ENCODE results near the gene ANAPC4.

ANAPC4 gene

DNA sequence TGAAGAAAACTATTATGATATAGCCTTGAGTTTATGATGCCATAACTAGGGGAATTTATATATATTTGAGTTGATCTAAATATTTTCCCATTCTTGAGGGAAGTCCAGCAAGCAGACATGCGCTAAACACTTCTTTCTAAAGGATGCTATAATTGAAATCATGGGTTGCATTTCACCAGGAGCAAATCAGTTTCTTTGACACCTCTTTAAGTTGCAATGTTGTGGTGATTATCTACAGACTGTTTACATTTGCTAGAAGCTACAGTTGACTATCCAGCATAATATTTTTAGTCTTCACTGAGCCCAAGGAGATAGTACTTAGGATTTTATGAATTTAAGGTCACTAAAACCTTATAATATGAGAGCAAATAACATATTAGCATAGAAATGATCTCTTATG is 43.9 kb downstream of the ANAPC4 start:
- no peak for TF ChIP-seq POLR2A (IDR thresholded peaks at IDR 0.05; ENCODE audit: low read depth, low read length)
- no peak for TF ChIP-seq POLR2AphosphoS5 (IDR thresholded peaks at IDR 0.05; ENCODE audit: low read depth, low read length)
- no peak for TF ChIP-seq TAF1 (IDR thresholded peaks at IDR 0.05; ENCODE audit: borderline replicate concordance, low read depth, low read length)
- DNase-seq (ENCODE audit: insufficient read length) (no peak), FAIRE-seq (no peak)

DNA sequence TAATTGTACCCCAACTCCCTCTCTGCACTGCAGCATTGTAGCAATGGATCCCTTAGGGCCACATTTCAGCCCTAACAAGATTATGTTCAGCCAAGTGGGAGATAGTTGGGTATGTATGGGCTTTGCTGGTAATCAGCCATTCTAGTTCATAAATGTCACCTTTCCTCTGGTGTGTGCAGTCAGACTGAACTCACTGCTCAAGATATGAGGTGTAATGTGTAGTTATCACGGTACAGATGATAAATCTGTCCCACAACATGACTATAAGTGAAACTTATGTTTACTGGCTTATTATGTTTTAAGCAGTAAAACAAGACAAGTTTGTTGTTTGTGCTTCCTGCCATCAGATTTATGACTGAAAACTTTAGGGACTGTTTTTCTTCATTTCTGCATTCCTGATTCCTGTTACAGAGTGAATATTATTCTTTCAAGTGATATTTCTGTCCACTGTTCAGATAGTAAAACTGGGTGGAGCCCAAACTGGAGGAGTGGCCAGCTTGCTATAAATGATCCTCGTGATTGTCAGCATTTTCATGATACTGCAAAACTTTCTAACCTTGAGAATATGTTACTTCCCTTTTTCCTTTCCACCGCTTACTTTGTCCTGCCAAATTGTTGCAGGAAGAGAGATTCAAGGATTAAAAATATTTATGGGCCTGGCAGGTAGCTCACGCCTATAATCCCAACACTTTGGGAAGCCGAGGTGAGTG is 44.9 kb downstream of the ANAPC4 start:
- DNase-seq (ENCODE audit: insufficient read length): no peak
- no peak for TF ChIP-seq POLR2A (IDR thresholded peaks at IDR 0.05; ENCODE audit: low read depth, low read length)
- no peak for TF ChIP-seq TAF1 (IDR thresholded peaks at IDR 0.05; ENCODE audit: borderline replicate concordance, low read depth, low read length)
- no peak for TF ChIP-seq POLR2AphosphoS5 (IDR thresholded peaks at IDR 0.05; ENCODE audit: low read depth, low read length)
- peak; percentile 81 for FAIRE-seq

DNA sequence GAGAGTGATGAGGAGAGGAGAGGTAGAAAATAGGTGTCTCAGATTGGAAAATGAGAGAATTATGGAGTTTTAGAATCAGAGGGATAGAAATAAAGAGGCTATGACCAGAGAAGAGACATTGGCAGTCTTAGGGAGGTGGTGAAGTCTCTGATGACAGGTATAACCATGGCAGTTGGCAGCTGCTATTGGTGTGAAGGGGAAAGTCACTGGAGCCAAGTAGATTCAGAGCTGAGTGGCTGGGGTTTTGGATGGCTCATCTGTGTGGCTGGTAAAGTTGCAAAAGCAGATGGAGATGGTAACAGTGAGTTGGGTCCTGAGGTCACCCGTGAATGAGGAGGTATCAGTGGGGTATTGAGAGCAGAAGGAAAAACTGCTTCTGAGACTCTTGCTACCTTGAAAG is 46.5 kb downstream of the ANAPC4 start:
- TF ChIP-seq POLR2A (IDR thresholded peaks at IDR 0.05; ENCODE audit: low read depth, low read length) (no peak), TAF1 (IDR thresholded peaks at IDR 0.05; ENCODE audit: borderline replicate concordance, low read depth, low read length) (no peak), POLR2AphosphoS5 (IDR thresholded peaks at IDR 0.05; ENCODE audit: low read depth, low read length) (no peak)
- peak; percentile 5 for FAIRE-seq
- DNase-seq (ENCODE audit: insufficient read length): no peak

DNA sequence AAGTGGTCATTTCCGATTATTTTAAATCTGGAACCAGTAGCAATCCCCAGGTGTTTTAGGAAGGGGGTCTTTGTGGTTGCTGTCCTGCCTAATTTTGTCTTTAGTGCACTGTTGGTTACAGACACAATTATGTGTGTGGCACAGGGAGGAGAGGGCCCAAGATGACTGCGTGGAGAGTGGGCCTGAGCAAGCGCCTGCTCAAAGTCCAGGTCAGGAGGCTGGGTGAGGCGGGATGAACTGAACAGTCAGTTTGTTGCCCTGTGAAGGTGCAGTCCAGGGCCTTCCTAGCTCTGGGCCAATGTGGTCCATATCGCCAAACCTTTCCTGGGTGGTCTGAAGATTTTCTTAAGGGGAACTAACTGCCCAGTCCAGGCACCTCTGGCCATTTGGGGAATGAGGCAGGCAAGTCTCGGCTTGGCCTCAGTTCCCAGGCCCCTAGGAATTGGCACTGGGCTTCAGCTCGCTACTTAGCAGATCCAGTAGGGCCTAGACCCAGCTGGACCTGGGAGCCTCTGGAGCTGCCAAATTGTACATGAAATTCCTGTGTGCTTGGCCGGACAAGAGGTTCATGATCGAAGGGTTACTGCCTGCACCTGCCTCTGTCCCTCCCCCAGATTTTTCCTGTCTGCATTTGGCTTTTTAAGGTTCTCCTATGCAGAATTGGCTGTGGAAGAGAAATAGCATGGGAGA is 47.6 kb downstream of the ANAPC4 start:
- TF ChIP-seq POLR2AphosphoS5 (IDR thresholded peaks at IDR 0.05; ENCODE audit: low read depth, low read length) (no peak), TAF1 (IDR thresholded peaks at IDR 0.05; ENCODE audit: borderline replicate concordance, low read depth, low read length) (no peak)
- FAIRE-seq (no peak), DNase-seq (ENCODE audit: insufficient read length) (no peak)

DNA sequence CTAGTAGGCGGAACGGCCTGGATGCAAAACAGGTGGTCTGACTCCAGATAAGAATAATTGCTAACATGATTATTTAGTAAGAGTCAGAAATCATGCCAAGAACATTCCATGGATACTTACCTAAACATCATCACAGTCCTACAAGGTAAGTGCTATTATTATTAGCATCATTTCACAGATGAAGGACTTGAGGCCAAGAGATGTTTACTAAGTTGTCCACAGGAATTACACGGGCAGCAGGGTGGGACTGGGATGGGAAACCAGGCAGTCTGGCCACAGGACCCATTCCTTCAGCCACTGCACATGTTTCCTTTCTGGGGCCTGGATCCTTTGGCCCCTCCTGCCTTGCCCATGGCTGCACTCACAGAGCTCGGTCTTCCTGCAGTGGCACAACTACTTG is 48.3 kb downstream of the ANAPC4 start:
- no peak for TF ChIP-seq TAF1 (IDR thresholded peaks at IDR 0.05; ENCODE audit: borderline replicate concordance, low read depth, low read length)
- TF ChIP-seq POLR2A (IDR thresholded peaks at IDR 0.05; ENCODE audit: low read depth, low read length): no peak
- no peak for TF ChIP-seq POLR2AphosphoS5 (IDR thresholded peaks at IDR 0.05; ENCODE audit: low read depth, low read length)
- DNase-seq (ENCODE audit: insufficient read length): no peak
- no peak for FAIRE-seq

DNA sequence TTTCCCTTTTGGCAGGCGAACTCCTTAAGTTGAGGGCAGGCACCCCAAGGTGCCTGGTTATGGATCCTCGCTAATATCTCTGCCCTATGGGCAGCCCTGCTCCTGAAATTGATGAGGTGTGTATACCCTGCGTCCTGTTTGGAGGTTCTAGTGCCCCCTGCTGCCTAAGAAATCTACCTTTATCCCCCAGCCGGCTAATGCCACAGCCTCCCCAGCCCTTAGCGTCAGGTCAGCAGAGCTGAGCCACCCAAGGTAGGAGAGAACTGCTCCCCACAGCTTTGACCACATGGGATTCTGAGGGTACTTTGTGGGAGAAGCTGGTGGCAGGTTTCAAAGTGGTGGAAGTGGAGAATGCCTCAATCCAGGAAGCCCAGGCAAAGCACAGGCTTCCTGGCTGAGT is 50.8 kb downstream of the ANAPC4 start:
- no peak for DNase-seq (ENCODE audit: insufficient read length)
- no peak for FAIRE-seq
- no peak for TF ChIP-seq POLR2A (IDR thresholded peaks at IDR 0.05; ENCODE audit: low read depth, low read length)
- TF ChIP-seq TAF1 (IDR thresholded peaks at IDR 0.05; ENCODE audit: borderline replicate concordance, low read depth, low read length): no peak
- TF ChIP-seq POLR2AphosphoS5 (IDR thresholded peaks at IDR 0.05; ENCODE audit: low read depth, low read length): no peak

DNA sequence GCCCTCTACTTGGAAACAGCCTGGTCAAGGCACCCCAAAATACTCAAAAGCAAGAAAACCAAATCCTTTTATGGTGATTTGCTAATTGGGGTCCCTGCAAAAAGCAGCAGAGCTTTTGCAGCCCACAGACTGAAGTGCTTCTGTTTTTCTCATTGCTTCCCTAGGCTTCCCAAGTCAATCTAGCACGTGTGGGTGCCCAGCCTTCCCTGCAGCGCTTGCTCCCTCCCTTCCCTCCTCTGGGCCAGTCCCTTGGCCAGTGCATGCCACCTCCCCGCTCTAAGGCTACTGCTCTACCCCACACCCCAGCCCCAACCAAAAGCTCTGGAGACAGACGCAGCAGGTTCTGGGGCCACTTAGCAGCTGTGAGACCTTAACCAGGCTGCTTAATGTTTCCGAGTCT is 53.6 kb downstream of the ANAPC4 start:
- no peak for TF ChIP-seq POLR2AphosphoS5 (IDR thresholded peaks at IDR 0.05; ENCODE audit: low read depth, low read length)
- no peak for TF ChIP-seq POLR2A (IDR thresholded peaks at IDR 0.05; ENCODE audit: low read depth, low read length)
- no peak for TF ChIP-seq TAF1 (IDR thresholded peaks at IDR 0.05; ENCODE audit: borderline replicate concordance, low read depth, low read length)
- no peak for FAIRE-seq
- no peak for DNase-seq (ENCODE audit: insufficient read length)

DNA sequence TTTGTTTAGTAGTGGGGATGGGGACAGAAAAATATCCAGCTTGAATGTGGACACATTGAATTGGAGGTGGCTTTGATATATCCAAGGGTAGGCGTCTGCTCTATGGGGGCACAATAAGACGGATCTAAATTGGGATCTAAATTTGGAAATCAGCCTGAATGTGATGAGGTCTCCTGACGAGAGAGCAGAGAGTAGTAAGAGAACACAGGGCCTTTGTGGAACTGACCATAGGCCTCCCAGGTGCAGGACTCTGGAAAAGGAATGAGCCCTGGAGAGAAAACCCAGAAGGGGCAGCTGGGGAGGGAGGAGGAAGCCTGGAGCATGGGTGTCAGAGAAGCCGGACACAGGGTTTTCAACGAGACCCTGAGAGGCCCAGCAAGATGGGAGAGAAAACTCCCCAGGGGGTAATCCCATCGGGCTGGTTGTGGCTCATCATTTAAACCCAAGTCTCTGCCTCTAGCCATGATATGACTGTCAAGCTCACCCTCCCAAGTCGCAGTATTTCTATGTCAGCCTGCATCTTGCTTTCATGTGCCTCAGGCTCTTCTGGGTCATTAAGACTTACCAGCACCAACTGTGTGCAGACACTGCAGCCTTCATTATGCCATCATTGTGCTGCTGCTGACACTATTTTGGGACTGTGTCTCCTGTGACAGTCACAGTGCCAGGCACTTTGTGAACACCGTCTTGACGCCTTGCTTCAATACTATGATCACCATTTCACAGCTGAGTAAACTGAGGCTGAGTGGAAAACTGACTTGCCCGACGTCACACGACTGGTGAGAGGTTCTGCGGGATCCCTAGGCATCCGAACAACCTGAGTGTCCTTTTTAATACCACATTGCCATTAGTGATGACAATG is 57.1 kb downstream of the ANAPC4 start:
- TF ChIP-seq POLR2AphosphoS5 (IDR thresholded peaks at IDR 0.05; ENCODE audit: low read depth, low read length): no peak
- TF ChIP-seq TAF1 (IDR thresholded peaks at IDR 0.05; ENCODE audit: borderline replicate concordance, low read depth, low read length): no peak
- no peak for TF ChIP-seq POLR2A (IDR thresholded peaks at IDR 0.05; ENCODE audit: low read depth, low read length)
- FAIRE-seq (no peak), DNase-seq (ENCODE audit: insufficient read length) (no peak)

DNA sequence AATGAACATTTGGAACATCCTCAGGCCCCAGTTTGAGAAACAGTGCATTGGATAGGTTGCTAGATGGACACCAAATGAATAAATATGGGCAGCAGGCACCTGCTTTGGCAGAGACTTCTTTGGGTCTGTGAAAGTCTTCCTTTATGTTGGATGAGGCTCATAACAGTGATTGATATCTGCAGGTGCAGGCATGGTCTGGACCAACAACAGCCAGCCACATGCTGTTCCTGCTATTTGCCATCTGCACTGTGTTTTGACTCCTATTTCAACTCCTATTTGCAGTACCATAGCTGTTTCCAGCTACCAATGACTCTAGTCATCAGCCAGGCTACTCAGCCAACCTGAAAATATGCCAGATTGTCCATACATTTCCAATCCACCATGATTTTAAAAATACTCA is 60.9 kb downstream of the ANAPC4 start:
- no peak for DNase-seq (ENCODE audit: insufficient read length)
- FAIRE-seq: no peak
- TF ChIP-seq POLR2A (IDR thresholded peaks at IDR 0.05; ENCODE audit: low read depth, low read length) (no peak), POLR2AphosphoS5 (IDR thresholded peaks at IDR 0.05; ENCODE audit: low read depth, low read length) (no peak), TAF1 (IDR thresholded peaks at IDR 0.05; ENCODE audit: borderline replicate concordance, low read depth, low read length) (no peak)

DNA sequence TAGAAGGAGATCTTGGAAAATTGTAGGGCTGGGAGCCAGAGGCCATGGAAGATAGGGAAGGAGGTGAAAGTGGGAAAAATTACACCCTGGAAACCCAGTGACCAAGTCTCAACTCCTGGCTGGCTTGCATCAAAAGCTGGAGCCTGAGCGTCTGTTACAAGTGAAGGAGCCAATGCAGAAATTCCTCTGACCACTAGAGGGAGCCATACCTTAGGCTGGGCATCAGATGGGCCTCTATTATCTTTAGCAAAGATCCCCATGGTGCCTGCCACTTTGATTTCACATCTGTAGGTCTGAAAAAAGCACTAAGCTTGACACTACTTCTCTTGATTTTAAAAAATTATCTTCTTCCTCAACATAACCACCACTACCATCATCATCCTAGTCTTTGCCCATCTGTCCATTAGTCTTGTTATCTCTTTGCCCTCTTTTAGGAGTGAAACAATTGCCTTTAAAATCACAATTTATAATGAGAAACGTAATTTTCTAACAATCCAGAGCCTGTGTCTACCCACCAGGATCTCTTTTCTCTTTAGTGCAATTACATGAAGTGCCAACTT is 62.9 kb downstream of the ANAPC4 start:
- FAIRE-seq (peak; percentile 38), DNase-seq (ENCODE audit: insufficient read length) (peak; percentile 49)
- TF ChIP-seq POLR2A (IDR thresholded peaks at IDR 0.05; ENCODE audit: low read depth, low read length) (no peak), TAF1 (IDR thresholded peaks at IDR 0.05; ENCODE audit: borderline replicate concordance, low read depth, low read length) (no peak), POLR2AphosphoS5 (IDR thresholded peaks at IDR 0.05; ENCODE audit: low read depth, low read length) (no peak)

DNA sequence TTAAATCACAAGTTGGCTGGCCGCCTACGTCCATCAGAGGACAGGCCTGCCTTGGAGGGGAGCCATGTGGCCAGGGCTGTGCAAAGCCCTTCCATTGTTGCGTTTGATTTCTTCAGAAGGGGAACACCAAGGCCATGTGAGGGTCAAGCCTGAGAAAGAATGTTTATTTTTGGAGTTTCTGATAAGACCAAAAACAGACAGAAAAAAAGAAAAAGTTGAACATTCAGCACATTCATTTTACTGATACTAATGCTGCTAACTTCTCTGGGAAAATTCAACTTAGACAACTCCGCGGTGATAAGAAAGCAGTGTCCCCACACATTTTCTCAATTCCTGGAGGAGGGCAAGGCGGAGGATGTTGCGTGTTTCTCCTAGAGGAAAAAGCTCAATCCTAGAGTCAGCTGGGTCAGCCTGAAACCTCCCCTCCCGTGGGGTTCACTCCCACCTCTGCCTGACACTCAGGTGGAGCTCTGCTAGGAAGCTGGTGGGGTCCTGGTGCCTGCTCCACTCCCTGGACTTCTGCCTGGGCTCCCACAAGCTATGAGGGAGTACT is 63.5 kb downstream of the ANAPC4 start:
- FAIRE-seq (no peak), DNase-seq (ENCODE audit: insufficient read length) (no peak)
- TF ChIP-seq TAF1 (IDR thresholded peaks at IDR 0.05; ENCODE audit: borderline replicate concordance, low read depth, low read length): no peak
- no peak for TF ChIP-seq POLR2A (IDR thresholded peaks at IDR 0.05; ENCODE audit: low read depth, low read length)
